ENCODE measurements around the gene RIC8A.

DNA sequence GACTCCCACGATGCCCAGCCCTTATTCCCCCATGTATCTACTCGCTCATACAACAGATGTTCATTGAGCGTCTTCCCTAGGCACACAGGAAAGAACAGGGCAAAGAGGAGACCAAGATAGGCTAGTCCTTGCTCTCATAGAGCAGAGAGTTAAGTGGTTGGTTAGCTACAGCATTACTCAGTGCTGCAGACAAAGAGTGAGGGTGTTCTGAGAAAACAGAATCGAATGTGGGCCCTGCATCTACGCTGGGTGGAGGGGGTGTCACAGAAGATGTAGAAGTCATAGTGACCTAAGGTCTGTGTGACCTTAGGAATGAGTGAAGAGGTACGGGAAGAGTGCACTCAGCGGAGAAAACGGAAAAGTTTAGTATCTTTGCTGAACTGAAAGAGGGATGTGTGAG, 41.6 kb downstream of the RIC8A start:
- TF ChIP-seq, protein P1, sequence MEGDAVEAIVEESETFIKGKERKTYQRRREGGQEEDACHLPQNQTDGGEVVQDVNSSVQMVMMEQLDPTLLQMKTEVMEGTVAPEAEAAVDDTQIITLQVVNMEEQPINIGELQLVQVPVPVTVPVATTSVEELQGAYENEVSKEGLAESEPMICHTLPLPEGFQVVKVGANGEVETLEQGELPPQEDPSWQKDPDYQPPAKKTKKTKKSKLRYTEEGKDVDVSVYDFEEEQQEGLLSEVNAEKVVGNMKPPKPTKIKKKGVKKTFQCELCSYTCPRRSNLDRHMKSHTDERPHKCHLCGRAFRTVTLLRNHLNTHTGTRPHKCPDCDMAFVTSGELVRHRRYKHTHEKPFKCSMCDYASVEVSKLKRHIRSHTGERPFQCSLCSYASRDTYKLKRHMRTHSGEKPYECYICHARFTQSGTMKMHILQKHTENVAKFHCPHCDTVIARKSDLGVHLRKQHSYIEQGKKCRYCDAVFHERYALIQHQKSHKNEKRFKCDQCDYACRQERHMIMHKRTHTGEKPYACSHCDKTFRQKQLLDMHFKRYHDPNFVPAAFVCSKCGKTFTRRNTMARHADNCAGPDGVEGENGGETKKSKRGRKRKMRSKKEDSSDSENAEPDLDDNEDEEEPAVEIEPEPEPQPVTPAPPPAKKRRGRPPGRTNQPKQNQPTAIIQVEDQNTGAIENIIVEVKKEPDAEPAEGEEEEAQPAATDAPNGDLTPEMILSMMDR (IDR thresholded peaks at IDR 0.05), result no peak
- no peak for TF ChIP-seq POLR2A (IDR thresholded peaks at IDR 0.05)
